Fibroblast of skin of back (primary cell): ENCODE results near the gene MS4A5. TPM values are rescaled to one million over a fixed set of nuclear protein-coding genes. Genes with fewer than 3 reads are reported as not detected.
"Not testable (repeated sequence)": the region's sequence is repeated elsewhere in the genome, so short reads cannot be mapped to it uniquely, and the experiment has no call there.

Source experiments
- DNase-seq: peaks from one replicate; pipeline ENCODE4 v3.0.0-alpha.2; 2013
- polyA plus RNA-seq, 2 experiments: library from polyadenylated mRNA; unstranded; fragments of 120-200 nt; gene quantifications; one replicate each; pipeline ENCODE4 v1.2.1, GENCODE V29; 2013; ENCODE audit not compliant: insufficient read length in 2 of 2

The MS4A5 gene, protein sequence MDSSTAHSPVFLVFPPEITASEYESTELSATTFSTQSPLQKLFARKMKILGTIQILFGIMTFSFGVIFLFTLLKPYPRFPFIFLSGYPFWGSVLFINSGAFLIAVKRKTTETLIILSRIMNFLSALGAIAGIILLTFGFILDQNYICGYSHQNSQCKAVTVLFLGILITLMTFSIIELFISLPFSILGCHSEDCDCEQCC
- not detected for polyA plus RNA-seq (2013, experiment 1 of 2; ENCODE audit: insufficient read length)
- not detected for polyA plus RNA-seq (2013, experiment 2 of 2; ENCODE audit: insufficient read length)

DNA sequence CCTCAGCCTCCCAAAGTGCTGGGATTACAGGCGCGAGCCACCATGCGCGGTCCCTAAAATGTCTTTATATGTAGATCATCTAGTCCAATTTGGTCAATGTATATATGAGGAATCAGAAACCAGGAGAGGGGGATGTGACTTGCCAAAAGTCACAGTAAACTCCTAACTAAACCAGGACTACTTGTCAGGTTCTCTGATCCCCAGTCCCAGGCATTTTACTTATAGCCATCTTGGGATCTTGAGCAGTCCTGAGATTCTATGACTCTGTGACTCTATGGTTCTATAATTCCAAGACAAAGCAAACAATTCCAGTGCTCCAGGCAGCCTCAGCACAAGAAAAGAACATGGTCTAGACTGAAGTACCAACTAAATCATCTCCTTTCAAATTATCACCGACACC is at the start of gene MS4A5:
Gene MS4A5 (plus strand): TSS at position 301 of the 400 bp plus-strand sequence. CDS start 103 bp downstream, outside the sequence.
- DNase-seq = no peak

DNA sequence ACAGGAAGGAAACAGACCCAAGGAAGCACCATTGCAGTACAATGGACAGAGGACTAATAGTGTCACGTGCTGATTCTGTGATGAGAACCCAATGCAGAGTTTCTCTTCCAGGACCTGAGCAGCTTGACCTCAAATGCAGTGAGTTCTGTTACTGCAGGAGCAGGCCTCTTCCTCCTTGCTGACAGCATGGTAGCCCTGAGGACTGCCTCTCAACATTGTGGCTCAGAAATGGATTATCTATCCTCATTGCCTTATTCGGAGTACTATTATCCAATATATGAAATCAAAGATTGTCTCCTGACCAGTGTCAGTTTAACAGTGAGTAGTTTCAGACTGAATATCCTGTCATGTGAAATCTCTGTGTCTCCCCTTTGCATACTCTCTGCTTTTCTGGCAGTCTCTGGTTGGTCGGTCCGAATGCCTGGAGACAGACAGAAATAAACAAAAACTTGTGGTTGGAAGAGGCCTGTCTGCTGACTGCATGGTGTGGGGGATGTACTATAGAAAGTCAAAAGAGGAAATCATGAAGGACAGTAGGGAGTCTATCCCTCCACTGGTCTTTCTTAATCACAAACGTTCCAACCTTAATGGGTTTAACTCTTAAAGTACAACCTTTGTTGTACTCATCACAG is 40.0 kb upstream of the MS4A5 start:
- no peak for DNase-seq

DNA sequence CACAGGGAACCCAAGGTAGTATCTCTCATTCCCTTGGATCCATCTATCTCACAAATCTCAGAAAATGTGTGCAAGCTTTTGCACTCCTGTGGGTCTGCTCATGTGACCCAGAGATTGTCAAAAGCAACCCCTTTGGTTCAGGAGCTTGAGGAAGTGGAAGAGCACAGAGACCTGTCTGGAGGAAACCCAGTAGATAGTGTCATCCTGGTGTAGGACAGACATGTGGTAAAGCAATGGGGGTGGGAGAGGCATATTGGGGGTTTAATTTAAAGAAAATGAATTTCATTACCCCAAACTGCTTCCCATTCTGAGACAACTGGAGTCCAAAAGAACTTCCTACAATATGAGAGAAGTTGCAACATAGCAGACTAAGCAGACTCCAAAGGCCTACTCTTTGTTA is 39.0 kb upstream of the MS4A5 start:
- DNase-seq = no peak

DNA sequence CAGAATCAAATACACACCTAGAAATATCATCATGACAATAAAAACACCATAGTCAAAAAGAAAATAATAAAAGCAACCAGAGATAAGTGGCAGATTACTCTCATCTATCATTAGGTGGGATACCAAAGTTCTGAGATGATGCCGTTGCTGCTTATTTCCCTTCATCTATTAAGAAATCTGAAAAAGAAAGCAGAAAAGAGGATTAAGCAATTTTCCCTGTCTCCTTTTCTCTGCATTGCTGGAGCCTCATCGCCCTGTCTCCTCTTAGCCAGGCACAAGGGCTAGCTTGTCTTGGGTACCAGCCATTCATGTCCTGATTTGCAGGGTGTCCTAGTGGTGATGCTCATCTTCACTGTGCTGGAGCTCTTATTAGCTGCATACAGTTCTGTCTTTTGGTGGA is 37.0 kb upstream of the MS4A5 start:
- no peak for DNase-seq

DNA sequence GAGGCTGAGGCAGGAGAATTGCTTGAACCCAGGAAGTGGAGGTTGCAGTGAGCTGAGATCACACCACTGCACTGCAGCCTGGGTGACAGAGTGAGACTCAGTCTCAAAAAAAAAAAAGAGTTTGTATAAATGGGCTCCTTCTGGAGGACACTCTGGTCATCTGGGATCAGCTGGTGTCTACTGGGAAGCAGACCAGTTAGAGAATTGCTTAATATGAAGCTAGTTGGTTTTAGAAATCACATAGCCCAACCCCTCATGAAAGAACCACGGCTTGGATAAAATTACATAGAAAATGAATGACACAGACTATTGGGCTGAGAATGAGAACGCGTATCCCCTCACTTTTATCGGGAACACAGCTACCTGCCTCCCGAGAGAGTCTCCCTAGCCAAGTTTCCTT is 36.4 kb upstream of the MS4A5 start:
- no peak for DNase-seq

DNA sequence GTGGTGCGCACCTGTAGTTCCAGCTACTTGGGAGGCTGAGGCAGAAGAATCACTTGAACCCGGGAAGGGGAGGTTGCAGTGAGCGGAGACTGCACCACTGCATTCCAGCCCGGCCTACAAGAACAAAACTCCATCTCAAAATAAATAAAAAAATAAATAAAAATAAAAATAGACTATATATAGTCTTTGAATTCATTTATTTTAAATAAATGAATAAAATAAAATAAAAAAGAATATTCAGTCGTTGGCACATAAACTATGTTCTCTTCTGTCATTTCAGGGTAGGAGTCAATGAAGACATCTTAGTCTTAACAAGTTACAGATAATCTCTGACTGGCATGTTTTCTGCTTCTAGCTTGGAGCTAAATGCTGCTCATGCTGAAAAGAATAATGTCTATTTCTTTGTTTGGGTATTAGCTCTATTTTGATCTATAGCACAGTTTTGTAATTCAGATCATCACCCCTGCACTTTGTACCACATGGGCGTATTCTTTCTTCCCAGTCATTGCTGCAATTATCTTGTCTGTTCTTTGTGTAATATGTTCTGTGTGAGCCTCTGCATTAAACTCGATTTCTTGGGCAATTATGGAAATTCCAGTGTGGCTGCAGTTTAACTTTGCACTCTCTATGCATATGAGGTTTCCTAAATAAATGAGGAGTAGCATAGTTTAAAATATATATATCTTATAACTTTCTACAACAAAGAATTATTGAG is 34.5 kb upstream of the MS4A5 start:
- no peak for DNase-seq

DNA sequence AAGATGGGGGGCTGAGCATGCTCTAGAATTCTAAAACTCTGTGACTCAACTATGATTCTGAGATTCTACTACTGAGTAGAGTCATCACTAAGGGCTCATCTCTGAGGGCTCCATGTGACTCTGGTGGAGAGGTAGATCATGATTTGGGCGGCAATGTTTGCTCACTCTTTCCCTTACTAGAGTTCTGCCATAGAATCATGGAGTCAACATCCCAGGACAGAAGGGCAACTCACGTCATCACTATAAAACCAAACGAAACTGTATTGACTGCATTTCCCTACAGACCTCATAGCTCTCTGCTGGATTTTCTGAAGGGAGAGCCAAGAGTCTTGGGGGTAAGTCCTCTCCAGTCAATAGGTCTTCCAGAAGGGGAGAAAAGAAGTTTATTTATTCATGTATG is 33.0 kb upstream of the MS4A5 start, which contains the start of gene MS4A14:
Gene MS4A14 (plus strand): TSS at position 78 of the 400 bp plus-strand sequence. CDS start 120 bp downstream, at position 198.
- DNase-seq = no peak

DNA sequence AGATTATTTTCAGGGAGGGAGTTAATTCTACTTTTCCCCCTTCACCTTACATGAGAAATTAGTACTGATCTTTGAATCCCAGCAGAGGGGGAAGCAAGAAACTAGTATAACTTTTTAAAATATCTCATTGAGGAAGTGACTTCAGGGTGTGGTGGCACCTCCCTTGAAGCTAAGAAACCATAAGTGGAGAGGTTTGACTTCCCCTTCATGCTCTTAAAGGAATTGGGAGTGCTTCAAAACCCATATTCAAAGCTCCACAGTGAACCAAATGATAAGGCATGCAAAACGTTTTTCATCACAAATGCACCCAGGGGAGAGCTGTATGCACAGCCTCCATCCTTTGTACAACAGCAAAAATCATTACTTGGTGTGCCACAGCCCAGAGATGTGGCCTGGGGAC is 32.6 kb upstream of the MS4A5 start:
- DNase-seq = no peak

DNA sequence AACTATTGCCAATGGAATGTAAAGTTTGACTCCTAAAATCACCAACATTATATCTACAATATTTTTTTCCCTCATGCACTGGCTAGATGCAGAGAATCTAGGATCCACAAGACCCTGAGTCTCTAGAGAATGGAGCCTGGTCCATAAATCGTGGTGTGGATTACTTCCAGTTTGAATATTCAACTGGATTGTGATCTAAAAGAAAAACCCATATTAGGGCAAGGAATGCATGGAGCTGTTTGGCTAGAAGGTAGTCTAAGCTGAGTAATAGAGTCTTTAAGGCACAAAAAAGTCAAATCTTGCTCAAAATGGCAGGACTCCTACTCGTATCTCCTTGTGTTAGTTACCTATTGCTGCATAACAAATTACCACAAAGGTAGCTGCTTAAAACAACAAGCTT is 9.4 kb upstream of the MS4A5 start:
- DNase-seq = no peak

DNA sequence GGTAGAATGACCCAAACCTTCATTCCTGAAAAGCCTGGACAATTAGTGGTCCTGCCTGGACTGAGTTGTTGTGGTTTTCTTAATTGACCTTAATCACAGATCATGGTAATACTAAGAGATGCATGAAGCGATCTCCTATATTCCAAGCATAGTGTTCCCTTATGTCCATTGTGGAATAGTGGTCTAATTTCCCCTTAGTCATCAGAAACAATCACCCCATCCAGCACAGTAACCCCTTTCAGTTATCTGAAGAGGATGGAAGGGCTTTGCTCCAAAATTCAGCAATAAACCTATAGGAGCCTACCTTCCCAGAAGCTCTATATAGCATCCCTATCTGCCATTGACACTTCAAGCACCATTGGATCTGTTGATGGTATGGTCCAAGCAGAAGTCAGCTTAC is 6.8 kb upstream of the MS4A5 start:
- no peak for DNase-seq

DNA sequence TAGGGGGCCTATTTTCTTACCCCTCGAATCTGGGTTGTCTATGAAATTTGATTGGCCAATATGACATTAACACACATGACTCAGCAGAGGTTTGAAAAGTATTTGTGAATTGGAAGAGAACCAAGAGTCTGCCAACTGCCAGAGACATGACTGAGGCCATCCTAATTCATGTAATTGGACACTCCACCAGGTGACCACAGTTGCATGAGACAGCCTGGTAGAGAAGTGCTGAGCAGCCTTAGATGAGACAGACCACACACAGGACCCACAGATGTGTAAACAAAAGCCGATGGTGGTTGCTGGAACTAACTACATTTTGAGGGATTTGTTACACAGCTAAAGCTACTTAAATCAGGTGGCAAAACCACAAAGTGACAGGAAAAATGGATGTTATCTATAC is 855 bp upstream of the MS4A5 start:
- DNase-seq = no peak

DNA sequence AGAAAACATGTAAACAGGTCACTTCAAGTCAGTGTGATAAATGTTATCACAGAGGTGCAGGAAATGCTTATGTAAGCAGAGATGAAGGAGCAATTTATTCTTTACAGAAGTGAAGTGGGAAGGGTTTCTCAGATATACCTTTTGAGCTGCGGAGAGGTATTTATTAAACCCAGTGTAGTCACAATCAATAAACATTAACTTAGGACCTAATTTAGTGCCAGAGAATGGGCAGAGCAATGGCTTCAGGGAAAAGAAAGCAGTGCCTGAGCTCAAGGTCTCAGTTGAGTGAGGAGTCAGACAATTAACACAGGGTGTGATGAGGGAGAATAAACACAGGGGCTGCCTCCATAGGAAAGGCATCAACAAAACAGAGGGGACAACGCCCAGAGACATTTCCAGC is 1.9 kb downstream of the MS4A5 start:
- DNase-seq = no peak

DNA sequence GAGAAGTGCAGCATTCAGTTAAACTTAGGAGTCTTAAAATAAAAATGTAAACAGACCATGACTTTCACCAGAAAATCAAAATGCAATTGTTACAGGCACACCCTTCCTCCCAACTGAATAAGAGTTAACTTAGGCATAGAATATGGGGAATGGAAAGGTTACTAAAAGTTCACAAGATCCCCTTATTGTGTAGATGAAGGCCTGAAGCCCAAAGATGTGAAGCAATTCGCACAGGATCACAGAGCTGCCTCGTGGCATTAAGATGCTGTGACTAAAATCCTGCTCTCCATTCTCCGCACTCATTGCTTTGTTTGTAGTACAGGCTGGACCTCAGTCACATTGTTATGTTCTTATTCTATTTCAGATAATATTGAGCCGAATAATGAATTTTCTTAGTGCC is 4.0 kb downstream of the MS4A5 start:
- DNase-seq = no peak

DNA sequence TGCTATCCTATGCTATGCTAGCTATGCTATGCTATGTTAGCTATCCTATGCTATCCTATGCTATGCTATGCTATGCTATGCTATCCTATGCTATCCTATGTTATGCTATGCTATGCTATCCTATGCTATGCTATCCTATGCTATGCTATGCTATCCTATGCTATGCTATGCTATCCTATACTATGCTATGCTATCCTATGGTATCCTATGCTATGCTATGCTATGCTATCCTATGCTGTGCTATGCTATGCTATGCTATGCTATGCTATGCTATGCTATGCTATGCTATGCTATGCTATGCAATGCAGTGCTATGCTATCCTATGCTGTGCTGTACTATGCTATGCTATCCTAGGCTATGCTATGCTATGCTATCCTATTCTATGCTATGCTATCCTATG is 17.7 kb downstream of the MS4A5 start:
- no peak for DNase-seq

DNA sequence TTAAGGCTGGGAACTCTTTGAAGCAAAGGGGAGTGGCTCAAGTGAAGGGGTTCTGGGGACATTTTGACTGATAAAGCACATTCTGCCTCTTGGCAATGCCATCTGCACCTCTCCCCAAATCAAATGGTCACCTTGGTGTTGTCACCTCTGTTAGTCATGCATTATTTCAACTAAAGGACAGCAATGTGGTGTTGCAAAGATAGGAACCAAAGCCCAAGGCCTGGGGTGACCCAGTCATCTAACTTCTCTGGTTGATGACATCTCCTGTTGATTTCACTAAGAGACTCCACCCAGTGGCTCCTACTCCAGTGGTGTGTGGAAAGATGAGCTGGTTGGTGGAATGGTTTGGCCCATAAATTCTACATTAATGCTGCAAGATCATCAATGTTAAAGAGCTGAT is 18.5 kb downstream of the MS4A5 start:
- no peak for DNase-seq

DNA sequence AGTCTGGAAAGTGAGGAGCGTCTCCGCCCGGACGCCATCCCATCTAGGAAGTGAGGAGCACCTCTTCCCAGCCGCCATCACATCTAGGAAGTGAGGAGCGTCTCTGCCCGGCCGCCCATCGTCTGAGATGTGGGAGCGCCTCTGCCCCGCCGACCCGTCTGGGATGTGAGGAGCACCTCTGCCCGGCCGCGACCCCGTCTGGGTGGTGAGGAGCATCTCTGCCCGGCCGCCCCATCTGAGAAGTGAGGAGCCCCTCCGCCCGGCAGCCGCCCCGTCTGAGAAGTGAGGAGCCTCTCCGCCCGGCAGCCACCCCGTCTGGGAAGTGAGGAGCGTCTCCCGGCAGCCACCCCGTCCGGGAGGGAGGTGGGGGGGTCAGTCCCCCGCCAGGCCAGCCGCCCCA is 21.8 kb downstream of the MS4A5 start:
- DNase-seq = not testable (repeated sequence)

DNA sequence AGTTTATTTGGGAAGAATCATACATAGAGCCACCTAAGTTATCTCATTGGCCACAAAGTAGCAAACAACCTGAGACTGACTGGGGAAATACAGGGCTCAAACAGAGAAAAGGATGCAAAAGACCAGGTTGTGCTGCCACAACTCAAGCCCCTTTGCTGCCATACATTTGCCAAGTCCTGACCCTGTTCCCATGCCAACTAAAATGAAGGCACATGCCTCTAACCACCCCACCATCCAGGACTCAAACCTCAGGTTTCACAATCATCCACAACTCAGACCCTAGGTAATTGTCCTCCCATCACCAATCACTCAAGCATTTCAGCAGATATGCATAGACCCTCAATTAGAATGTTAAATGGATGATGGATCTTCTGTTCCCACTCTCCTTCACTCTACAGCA is 24.8 kb downstream of the MS4A5 start:
- DNase-seq = no peak

DNA sequence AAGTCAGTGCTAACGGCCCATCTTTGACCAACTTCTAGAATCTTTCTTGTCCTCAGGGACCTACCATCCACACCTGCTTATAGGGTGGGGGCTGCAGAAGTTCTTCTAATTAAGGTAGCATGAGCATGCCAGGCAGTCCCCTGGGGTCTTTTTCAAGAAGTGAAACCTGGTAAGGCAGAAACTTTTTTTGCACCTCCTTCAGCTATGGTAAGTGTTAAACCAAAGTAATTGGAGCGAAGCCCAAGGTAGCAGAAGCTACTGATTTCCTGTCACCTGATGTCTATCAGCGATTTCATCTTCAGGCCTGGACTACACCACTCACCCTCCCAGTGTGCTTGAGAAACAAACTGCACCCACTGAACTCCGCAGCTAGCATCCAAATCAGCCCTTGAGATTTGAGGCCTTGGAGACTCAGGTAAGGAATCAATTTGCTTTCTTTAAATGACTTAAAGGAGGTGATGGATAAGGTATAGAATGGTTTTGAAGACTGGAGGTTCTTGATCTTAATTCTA is 26.2 kb downstream of the MS4A5 start, which contains the start of gene MS4A1:
Gene MS4A1 (plus strand): TSS at position 317 of the 512 bp plus-strand sequence. CDS start 6,528 bp downstream, outside the sequence.
- DNase-seq = no peak

DNA sequence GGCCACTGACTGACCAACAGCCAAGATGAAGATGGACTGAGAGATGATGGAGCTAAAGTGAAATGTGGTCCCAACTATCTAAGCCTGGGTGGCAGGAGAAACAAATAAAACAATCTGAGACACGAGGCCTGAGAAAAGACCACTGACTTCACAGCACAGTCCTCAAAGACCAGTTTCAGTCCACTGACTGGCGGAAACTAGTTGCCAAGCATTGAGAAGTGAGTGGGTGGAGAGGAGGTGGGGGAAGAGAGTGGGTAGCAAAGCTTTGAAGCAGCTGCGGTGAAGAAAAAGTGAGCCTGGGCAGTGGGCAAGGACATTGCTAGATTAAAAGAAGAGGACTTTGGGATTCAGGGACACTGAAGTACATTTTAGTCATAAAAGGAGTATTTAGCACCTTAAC is 28.2 kb downstream of the MS4A5 start:
- no peak for DNase-seq

DNA sequence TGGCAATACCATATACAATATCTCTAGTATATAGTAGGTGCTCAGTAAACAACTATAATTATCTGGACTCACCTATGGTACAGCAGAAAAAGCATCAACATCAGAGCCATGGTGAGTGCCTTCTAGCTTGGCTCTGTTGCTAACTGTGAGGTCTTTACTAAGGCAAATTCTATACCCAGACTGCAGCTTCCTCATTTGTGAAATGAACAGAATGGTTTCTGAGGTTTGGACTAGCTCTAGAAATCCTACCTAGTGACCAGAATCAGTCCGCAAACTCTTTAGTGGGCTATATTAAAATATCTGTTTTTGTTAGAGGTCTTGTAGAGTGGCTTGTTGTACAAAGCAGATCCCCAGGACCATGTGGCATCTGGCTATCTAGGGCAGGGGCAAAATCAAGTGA is 30.0 kb downstream of the MS4A5 start:
- DNase-seq = no peak

DNA sequence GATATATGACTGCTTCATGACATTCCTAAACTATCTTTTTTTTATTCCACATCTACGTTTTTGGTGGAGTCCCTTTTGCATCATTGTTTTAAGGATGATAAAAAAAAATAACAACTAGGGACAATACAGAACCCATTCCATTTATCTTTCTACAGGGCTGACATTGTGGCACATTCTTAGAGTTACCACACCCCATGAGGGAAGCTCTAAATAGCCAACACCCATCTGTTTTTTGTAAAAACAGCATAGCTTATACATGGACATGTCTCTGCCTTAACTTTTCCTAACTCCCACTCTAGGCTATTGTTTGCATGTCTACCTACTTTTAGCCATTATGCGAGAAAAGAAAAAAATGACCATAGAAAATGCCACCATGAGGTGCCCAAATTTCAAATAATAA is 39.5 kb downstream of the MS4A5 start:
- no peak for DNase-seq

DNA sequence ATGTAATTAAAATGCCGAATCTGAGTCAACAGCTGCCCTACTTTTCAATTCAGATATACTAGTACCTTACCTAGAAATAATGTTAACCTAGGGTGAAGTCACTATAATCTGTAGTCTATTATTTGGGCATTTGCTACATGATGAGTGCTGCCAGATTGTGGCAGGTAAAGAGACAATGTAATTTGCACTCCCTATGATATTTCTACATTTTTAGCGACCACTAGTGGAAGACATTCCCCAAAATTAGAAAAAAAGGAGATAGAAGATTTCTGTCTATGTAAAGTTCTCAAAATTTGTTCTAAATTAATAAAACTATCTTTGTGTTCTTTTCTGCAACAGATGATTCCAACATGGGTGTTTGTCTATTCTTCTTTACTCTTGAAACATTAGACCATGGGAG is 40.4 kb downstream of the MS4A5 start:
- no peak for DNase-seq

DNA sequence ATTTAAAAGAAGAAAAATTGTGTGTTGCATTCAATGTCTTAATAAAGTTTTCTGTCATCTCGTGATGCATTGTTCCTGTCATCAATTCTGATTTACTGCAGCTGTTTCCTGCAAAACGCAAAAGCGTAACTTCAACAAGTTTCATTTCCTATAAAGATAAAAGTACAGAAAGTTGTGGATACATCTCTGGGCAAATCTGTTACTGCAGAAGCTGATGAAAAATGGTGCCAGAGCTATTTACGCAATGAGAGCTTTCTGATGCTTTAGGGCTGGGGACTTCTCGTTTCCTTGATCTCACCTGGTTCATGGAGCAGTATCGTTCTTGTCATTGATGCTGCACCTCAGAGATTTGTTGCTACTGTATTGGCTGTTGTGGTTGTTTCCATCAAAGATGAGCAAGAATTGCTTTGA is 47.7 kb downstream of the MS4A5 start:
- no peak for DNase-seq

DNA sequence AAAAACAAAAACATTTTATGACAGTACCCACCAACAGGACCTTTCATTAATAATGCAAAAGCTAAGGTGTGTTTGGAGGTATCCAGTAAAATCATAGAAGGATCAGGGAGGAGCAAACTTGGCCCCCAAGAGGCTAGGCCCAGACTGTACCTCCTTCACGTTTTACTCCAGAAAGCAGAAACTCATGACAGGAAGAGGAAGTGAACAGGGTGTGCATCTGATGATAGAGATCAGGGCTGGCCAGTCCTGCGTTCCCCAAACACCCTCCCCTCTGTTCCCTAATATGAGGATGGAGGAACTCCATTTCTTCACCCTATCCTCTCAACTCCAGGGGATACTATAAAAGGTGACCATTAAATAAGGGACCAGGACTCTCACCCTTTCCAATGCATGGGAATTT is 53.0 kb downstream of the MS4A5 start:
- DNase-seq = no peak
